Stomach (tissue), 4 donors: Measurements from ENCODE around the gene FRMD8.

ENCODE experiments used
- EP300 ChIP-seq: sonication (generic); formaldehyde crosslinking; IDR thresholded peaks from one replicate; pipeline ENCODE4 v1.6.1; 2017; ENCODE audit warnings: antibody characterized with exemption
- POLR2A ChIP-seq, 4 donors: fragments of 450-650 bp; IDR thresholded peaks; one replicate each; pipeline ENCODE4 v1.6.1; 2016; ENCODE audit warnings: antibody characterized with exemption in 4 of 4, control low read depth in 2 of 4, mild to moderate bottlenecking in 1 of 4, moderate library complexity in 1 of 4
- POLR2AphosphoS5 ChIP-seq, 3 donors: sonication (generic); formaldehyde crosslinking; IDR thresholded peaks; one replicate each; pipeline ENCODE4 v1.6.1; 2016; ENCODE audit warnings: antibody characterized with exemption in 3 of 3
- TF ChIP-seq, protein P1 (sequence below), 7 experiments: fragments of 450-650 bp in 4 of 7; fragments of 200-600 bp in 3 of 7; sonication (generic) in 3 of 7; IDR thresholded peaks; one replicate each; pipeline ENCODE4 v1.5.1; 2016 to 2019; ENCODE audit warnings: antibody characterized with exemption in 7 of 7, control low read depth in 2 of 7, mild to moderate bottlenecking in 1 of 7

DNA sequence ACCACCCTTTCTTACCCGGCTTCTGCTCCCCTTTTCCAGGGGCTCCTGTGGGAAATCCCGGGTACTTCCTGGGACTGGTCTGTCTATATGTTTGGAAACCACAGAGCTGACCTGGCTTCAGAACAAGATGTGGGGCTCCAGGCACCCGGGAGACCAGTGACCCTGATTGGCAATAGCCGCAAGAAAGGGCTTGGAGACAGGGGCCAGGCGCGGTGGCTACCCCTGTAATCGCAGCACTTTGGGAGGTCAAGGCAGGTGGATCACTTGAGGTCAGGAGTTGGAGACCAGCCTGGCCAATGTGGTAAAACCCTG, 33.0 kb downstream of the FRMD8 start:
- TF ChIP-seq, protein P1, sequence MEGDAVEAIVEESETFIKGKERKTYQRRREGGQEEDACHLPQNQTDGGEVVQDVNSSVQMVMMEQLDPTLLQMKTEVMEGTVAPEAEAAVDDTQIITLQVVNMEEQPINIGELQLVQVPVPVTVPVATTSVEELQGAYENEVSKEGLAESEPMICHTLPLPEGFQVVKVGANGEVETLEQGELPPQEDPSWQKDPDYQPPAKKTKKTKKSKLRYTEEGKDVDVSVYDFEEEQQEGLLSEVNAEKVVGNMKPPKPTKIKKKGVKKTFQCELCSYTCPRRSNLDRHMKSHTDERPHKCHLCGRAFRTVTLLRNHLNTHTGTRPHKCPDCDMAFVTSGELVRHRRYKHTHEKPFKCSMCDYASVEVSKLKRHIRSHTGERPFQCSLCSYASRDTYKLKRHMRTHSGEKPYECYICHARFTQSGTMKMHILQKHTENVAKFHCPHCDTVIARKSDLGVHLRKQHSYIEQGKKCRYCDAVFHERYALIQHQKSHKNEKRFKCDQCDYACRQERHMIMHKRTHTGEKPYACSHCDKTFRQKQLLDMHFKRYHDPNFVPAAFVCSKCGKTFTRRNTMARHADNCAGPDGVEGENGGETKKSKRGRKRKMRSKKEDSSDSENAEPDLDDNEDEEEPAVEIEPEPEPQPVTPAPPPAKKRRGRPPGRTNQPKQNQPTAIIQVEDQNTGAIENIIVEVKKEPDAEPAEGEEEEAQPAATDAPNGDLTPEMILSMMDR (IDR thresholded peaks at IDR 0.05): no peak
- TF ChIP-seq EP300 (no peak), POLR2A (IDR thresholded peaks at IDR 0.05) (no peak), POLR2AphosphoS5 (IDR thresholded peaks at IDR 0.05) (no peak)
